Measurements from ENCODE around the gene MEGF11.

MEGF11 gene

GRCh38 chr15:66043264-66043663 lies 210.3 kb downstream of the MEGF11 start:
- TF ChIP-seq ISL1 (CRISPR knock-in tag; IDR thresholded peaks at IDR 0.05) (no peak), ZFP30 (CRISPR knock-in tag; IDR thresholded peaks at IDR 0.05) (no peak), ZNF8 (CRISPR knock-in tag; IDR thresholded peaks at IDR 0.05) (no peak), ARNTL (CRISPR knock-in tag; IDR thresholded peaks at IDR 0.05; ENCODE audit: borderline replicate concordance, low read depth) (no peak), GLIS3 (CRISPR knock-in tag; IDR thresholded peaks at IDR 0.05) (no peak), CSRNP3 (CRISPR knock-in tag; IDR thresholded peaks at IDR 0.05) (no peak), OSR1 (CRISPR knock-in tag; IDR thresholded peaks at IDR 0.05) (no peak), ZC3H10 (CRISPR knock-in tag; IDR thresholded peaks at IDR 0.05) (no peak), PPARA (CRISPR knock-in tag; IDR thresholded peaks at IDR 0.05; ENCODE audit: borderline replicate concordance) (no peak), PATZ1 (CRISPR knock-in tag; IDR thresholded peaks at IDR 0.05; ENCODE audit: borderline replicate concordance) (no peak), TCF4 (CRISPR knock-in tag; IDR thresholded peaks at IDR 0.05; ENCODE audit: borderline replicate concordance) (no peak), CREB5 (CRISPR knock-in tag; IDR thresholded peaks at IDR 0.05; ENCODE audit: low read depth) (no peak), TSHZ2 (CRISPR knock-in tag; IDR thresholded peaks at IDR 0.05) (no peak), ZFP3 (CRISPR knock-in tag; IDR thresholded peaks at IDR 0.05) (no peak), ZNF70 (CRISPR knock-in tag; IDR thresholded peaks at IDR 0.05) (no peak)
- ATAC-seq, result no peak

- no peak for ATAC-seq
- no peak for TF ChIP-seq TOX (CRISPR knock-in tag; IDR thresholded peaks at IDR 0.05; ENCODE audit: borderline replicate concordance)
- TF ChIP-seq CSRNP3 (CRISPR knock-in tag; IDR thresholded peaks at IDR 0.05), result no peak
- no peak for TF ChIP-seq PATZ1 (CRISPR knock-in tag; IDR thresholded peaks at IDR 0.05; ENCODE audit: borderline replicate concordance)
- TF ChIP-seq TCF4 (CRISPR knock-in tag; IDR thresholded peaks at IDR 0.05; ENCODE audit: borderline replicate concordance), result no peak
- TF ChIP-seq ARNTL (CRISPR knock-in tag; IDR thresholded peaks at IDR 0.05; ENCODE audit: borderline replicate concordance, low read depth), result no peak
- no peak for TF ChIP-seq TSHZ2 (CRISPR knock-in tag; IDR thresholded peaks at IDR 0.05)
- TF ChIP-seq ESRRG (CRISPR knock-in tag; IDR thresholded peaks at IDR 0.05), result no peak
- TF ChIP-seq OSR1 (CRISPR knock-in tag; IDR thresholded peaks at IDR 0.05), result no peak
- TF ChIP-seq CREB5 (CRISPR knock-in tag; IDR thresholded peaks at IDR 0.05; ENCODE audit: low read depth), result no peak
- TF ChIP-seq SNAI2 (CRISPR knock-in tag; IDR thresholded peaks at IDR 0.05), result no peak
- no peak for TF ChIP-seq POU6F1 (CRISPR knock-in tag; IDR thresholded peaks at IDR 0.05; ENCODE audit: borderline replicate concordance, low read depth)
- TF ChIP-seq GLIS3 (CRISPR knock-in tag; IDR thresholded peaks at IDR 0.05), result no peak
Observed at GRCh38 chr15:66042624-66043023, 210.9 kb downstream of the MEGF11 start.
